Body of pancreas (tissue), 4 donors: ENCODE results near the gene KRT74. TPM values are rescaled to one million over a fixed set of nuclear protein-coding genes. Genes with fewer than 3 reads are reported as not detected.

ENCODE experiments used
- ATAC-seq: fragments of 150-250 bp; one replicate; pipeline ENCODE4 v1.9.1; 2016
- DNase-seq, 4 donors: peaks; one replicate each; pipeline ENCODE4 v3.0.0-alpha.2; 2019
- H3K27ac ChIP-seq, 4 donors: fragments of 200-600 bp; sonication (generic); 1 replicate in 3 of 4; 2 replicates in 1 of 4; pipeline versions ENCODE4 v1.5.1 to v1.6.1; 2016 to 2019; ENCODE audit warnings: mild to moderate bottlenecking in 1 of 4, mixed read lengths in 1 of 4, moderate library complexity in 1 of 4
- H3K27me3 ChIP-seq, 2 donors: fragments of 200-600 bp; sonication (generic); one replicate each; pipeline ENCODE4 v1.6.0; 2016; ENCODE audit warnings: mild to moderate bottlenecking in 1 of 2
- H3K36me3 ChIP-seq, 2 donors: fragments of 200-600 bp; sonication (generic); replicated peaks in 1 of 2; 2 replicates each; pipeline ENCODE4 v1.5.1; 2016; ENCODE audit warnings: low read depth in 2 of 2; ENCODE audit not compliant: insufficient read depth in 1 of 2
- H3K4me1 ChIP-seq: fragments of 200-600 bp; sonication (generic); one replicate; pipeline ENCODE4 v1.6.0; 2016
- H3K4me3 ChIP-seq, 2 donors: fragments of 200-600 bp; sonication (generic); 1 replicate in 1 of 2; 2 replicates in 1 of 2; pipeline ENCODE4 v1.5.1; 2016 to 2019
- H3K9me3 ChIP-seq, 3 donors: fragments of 200-600 bp; sonication (generic); 1 replicate in 2 of 3; 2 replicates in 1 of 3; pipeline ENCODE4 v1.5.1; 2016
- CTCF ChIP-seq, 7 experiments: fragments of 450-650 bp in 4 of 7; fragments of 200-600 bp in 3 of 7; sonication (generic) in 3 of 7; IDR thresholded peaks; one replicate each; pipeline ENCODE4 v1.5.1; 2016 to 2019; ENCODE audit warnings: antibody characterized with exemption in 7 of 7
- POLR2A ChIP-seq, 3 donors: fragments of 450-650 bp; IDR thresholded peaks; one replicate each; pipeline ENCODE4 v1.6.1; 2016; ENCODE audit warnings: antibody characterized with exemption in 3 of 3, mild to moderate bottlenecking in 2 of 3
- WGBS, 2 donors: methylation state at CpG; one replicate each; pipeline ENCODE4 v1.1.5; 2017; 5-methylcytosine and 5-hydroxymethylcytosine counted together
- intact Hi-C: fragments of 100-400 bp; cut with DNase I; formaldehyde crosslinking; loops from one replicate; pipeline ENCODE4 v1.15.1; 2023
- total RNA-seq, 2 donors: library from RNA; depleted of rRNA; stranded (reverse); fragments of >200 nt; gene quantifications; one replicate each; pipeline ENCODE4 v1.1.0, GENCODE V29; 2016

The KRT74 gene
- total RNA-seq, 2 donors from 2014 or later, result not detected

GRCh38 chr12:52613384-52614030, 39.9 kb upstream of the KRT74 start:
- no peak overlapping the region for H3K4me3 ChIP-seq
- ATAC-seq, result no peak
- intact Hi-C loops, result no loop called here
- TF ChIP-seq CTCF (IDR thresholded peaks at IDR 0.05) (no peak), POLR2A (IDR thresholded peaks at IDR 0.05) (no peak)
- H3K27ac ChIP-seq, result no peak overlapping the region
- WGBS, 2 donors, result 72 to 89% methylated on average over 4 to 9 of the region's 9 CpGs
- no peaks in the 10 kb centered on the region for H3K9me3 ChIP-seq
- H3K36me3 ChIP-seq, result no peaks in the 10 kb centered on the region
- H3K4me1 ChIP-seq, result no peaks in the 10 kb centered on the region
- H3K27me3 ChIP-seq, result peaks cover 0 to 7% of the 10 kb centered on the region in 2 donors
- no peak for DNase-seq

- no peaks in the 10 kb centered on the region for H3K4me1 ChIP-seq
- no peak overlapping the region for H3K27ac ChIP-seq
- TF ChIP-seq CTCF (IDR thresholded peaks at IDR 0.05) (no peak), POLR2A (IDR thresholded peaks at IDR 0.05) (no peak)
- ATAC-seq, result no peak
- H3K27me3 ChIP-seq, result peaks cover 0 to 7% of the 10 kb centered on the region in 2 donors
- no peak for DNase-seq
- no peaks in the 10 kb centered on the region for H3K9me3 ChIP-seq
- 72 to 74% methylated on average over 5 of the region's 5 CpGs for WGBS, 2 donors
- intact Hi-C loops, result no loop called here
- no peaks in the 10 kb centered on the region for H3K36me3 ChIP-seq
- H3K4me3 ChIP-seq, result no peak overlapping the region
Measured at GRCh38 chr12:52612431-52613383, 39.1 kb upstream of the KRT74 start.

GRCh38 chr12:52611080-52611468, 37.4 kb upstream of the KRT74 start:
- no peak for DNase-seq
- no peak for ATAC-seq
- 65 to 92% methylated on average over 4 to 6 of the region's 6 CpGs for whole genome bisulfite sequencing, 2 donors
- H3K4me1 ChIP-seq, result no peaks in the 10 kb centered on the region
- H3K27ac ChIP-seq, result no peak overlapping the region
- intact Hi-C loops, result no loop called here
- H3K27me3 ChIP-seq, result peaks cover 0 to 7% of the 10 kb centered on the region in 2 donors
- H3K36me3 ChIP-seq, result no peaks in the 10 kb centered on the region
- H3K9me3 ChIP-seq, result no peaks in the 10 kb centered on the region
- TF ChIP-seq CTCF (IDR thresholded peaks at IDR 0.05) (no peak), POLR2A (IDR thresholded peaks at IDR 0.05) (no peak)
- H3K4me3 ChIP-seq, result no peak overlapping the region

GRCh38 chr12:52608826-52609630, 35.4 kb upstream of the KRT74 start:
- H3K4me1 ChIP-seq, result no peaks in the 10 kb centered on the region
- ATAC-seq (no peak), DNase-seq (no peak)
- intact Hi-C loops, result no loop called here
- WGBS, 2 donors, result 53 to 71% methylated on average over 8 of the region's 8 CpGs
- TF ChIP-seq POLR2A (IDR thresholded peaks at IDR 0.05) (no peak), CTCF (IDR thresholded peaks at IDR 0.05) (no peak)
- H3K4me3 ChIP-seq, result no peak overlapping the region
- H3K36me3 ChIP-seq, result no peaks in the 10 kb centered on the region
- H3K27ac ChIP-seq, result no peak overlapping the region
- no peaks in the 10 kb centered on the region for H3K9me3 ChIP-seq
- H3K27me3 ChIP-seq, result peaks cover 0 to 7% of the 10 kb centered on the region in 2 donors
